WI38 (cell line): ENCODE measurements around the gene CNIH3.

Experiments used
- H3K4me3 ChIP-seq: 2 replicates; pipeline ENCODE4 v1.5.1; 2011; ENCODE audit warnings: low read depth, mild to moderate bottlenecking, control low read depth, low read length
- TF ChIP-seq, protein P1 (sequence below): IDR thresholded peaks from 2 replicates; pipeline ENCODE4 v1.5.1; 2012; ENCODE audit warnings: low read depth, mild to moderate bottlenecking, control low read depth, low read length

CNIH3 gene

GRCh38 chr1:224585051-224585450, 31.1 kb upstream of the CNIH3 start:
- H3K4me3 ChIP-seq, result no peak overlapping the region
- TF ChIP-seq, protein P1, sequence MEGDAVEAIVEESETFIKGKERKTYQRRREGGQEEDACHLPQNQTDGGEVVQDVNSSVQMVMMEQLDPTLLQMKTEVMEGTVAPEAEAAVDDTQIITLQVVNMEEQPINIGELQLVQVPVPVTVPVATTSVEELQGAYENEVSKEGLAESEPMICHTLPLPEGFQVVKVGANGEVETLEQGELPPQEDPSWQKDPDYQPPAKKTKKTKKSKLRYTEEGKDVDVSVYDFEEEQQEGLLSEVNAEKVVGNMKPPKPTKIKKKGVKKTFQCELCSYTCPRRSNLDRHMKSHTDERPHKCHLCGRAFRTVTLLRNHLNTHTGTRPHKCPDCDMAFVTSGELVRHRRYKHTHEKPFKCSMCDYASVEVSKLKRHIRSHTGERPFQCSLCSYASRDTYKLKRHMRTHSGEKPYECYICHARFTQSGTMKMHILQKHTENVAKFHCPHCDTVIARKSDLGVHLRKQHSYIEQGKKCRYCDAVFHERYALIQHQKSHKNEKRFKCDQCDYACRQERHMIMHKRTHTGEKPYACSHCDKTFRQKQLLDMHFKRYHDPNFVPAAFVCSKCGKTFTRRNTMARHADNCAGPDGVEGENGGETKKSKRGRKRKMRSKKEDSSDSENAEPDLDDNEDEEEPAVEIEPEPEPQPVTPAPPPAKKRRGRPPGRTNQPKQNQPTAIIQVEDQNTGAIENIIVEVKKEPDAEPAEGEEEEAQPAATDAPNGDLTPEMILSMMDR, result no peak

- no peak overlapping the region for H3K4me3 ChIP-seq
- TF ChIP-seq, protein P1, result no peak
Measured at GRCh38 chr1:224587051-224587450, 29.1 kb upstream of the CNIH3 start.

DNA sequence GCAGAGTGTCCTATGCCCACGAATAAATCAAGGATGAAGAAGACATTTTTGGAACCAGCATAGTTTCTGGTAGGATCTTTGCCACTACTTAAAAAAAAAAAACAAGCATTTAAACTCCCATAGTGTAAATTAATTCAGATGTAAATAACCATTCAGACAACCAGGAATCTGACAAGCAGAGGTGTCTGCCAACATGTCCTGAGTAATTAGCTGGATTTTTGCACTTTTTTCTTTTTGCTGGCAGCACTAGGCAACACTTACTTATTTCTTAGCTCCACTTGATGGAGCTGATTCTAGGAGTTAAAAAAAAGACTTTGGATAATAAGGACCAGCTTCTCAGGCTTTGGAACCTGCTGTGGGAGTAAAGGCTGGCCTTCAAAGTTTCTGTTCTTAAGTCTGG, 27.6 kb upstream of the CNIH3 start:
- H3K4me3 ChIP-seq, result no peak overlapping the region
- TF ChIP-seq, protein P1, result no peak

GRCh38 chr1:224589006-224589405, 27.1 kb upstream of the CNIH3 start:
- TF ChIP-seq, protein P1, result no peak

GRCh38 chr1:224591326-224591725, 24.8 kb upstream of the CNIH3 start:
- H3K4me3 ChIP-seq, result no peak overlapping the region
- TF ChIP-seq, protein P1, result no peak

More at GRCh38 chr1:224589006-224589405, 27.1 kb upstream of the CNIH3 start:
- no peak overlapping the region for H3K4me3 ChIP-seq

DNA sequence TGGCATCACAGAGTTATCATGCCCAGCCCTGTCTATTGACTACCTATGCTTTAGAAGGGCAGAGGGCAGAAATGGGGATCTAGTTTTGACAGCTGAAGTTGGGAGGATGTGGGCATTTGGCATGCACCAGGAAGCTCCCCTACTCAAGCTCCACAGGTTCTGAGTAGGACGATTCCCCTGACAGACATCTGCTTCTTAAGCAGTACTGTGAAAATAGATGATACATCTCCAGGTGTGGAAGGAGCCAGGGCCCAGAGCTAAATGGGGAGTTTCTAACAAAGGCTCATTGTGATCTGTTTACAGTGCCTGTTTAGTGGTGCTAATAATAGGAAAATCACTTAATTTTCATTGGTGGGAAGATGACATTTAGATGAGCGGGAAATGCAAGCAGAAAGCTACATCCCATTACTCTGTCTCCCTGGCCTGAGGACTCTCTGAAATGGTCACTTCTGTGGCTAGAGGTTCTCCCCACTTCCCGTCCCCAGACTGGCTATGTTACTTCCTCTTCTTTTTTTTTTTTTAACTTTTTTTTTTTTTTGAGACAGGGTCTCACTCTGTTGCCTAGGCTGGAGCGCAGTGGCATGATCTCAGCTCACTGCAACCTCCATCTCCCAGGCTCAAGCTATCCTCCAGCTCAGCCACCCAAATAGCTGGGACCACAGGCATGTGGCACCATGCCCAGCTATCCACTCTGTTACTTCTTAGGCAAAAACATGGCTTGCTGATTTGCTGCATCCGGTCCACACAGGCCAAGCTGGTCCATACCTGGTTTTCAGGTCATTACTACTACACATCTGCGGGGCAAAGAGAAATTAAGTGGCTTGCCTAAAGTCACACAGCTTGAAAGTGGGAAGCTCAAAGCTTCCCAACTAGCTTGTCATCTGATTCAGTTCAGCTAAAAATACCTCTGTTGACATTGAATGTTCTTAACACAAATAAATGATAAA, 23.2 kb upstream of the CNIH3 start:
- TF ChIP-seq, protein P1, result no peak
- H3K4me3 ChIP-seq, result no peak overlapping the region

DNA sequence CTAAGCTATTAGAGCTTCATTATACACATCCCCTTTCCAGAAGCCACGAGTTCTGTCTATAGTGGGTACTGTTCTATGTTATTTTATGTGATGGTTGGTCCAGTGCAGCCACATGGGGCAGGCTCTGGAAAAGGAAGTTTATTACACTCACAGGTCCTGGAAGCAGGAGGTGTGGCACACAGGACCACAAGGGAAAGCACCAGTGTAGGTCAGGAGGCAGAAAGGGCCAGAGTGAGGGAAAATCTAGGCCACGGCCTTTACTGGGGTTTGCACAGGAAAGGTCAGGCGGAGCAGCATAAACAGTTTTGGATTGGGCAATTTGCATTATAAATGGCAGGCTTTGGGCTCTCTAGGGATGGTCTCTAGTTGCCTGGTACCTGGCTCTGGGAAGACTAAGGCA, 21.8 kb upstream of the CNIH3 start:
- H3K4me3 ChIP-seq, result no peak overlapping the region
- TF ChIP-seq, protein P1, result no peak
